HG03060 (cell line): ENCODE measurements around the gene ERMP1.

Source experiments
- ATAC-seq: cut with Tn5 transposase; IDR thresholded peaks from one replicate; pipeline ENCODE4 v1.9.1; 2021; ENCODE audit warnings: low read depth, moderate number of reproducible peaks; ENCODE audit not compliant: unreplicated experiment

The ERMP1 gene

GRCh38 chr9:5857928-5858327, 25.0 kb upstream of the ERMP1 start:
- no peak for ATAC-seq

- ATAC-seq, result no peak
Measured at GRCh38 chr9:5854063-5854790, 21.3 kb upstream of the ERMP1 start.

- no peak for ATAC-seq
Measured at GRCh38 chr9:5853617-5854016, 20.7 kb upstream of the ERMP1 start.

GRCh38 chr9:5852987-5853386, 20.1 kb upstream of the ERMP1 start:
- no peak for ATAC-seq

- ATAC-seq, result peak; percentile 91
Measured at GRCh38 chr9:5851445-5851844, 18.5 kb upstream of the ERMP1 start.

GRCh38 chr9:5850724-5851122, 17.8 kb upstream of the ERMP1 start:
- no peak for ATAC-seq

- no peak for ATAC-seq
Measured at GRCh38 chr9:5848372-5848882, 15.5 kb upstream of the ERMP1 start.

GRCh38 chr9:5846501-5846921, 13.6 kb upstream of the ERMP1 start:
- no peak for ATAC-seq

- no peak for ATAC-seq
Measured at GRCh38 chr9:5846096-5846495, 13.2 kb upstream of the ERMP1 start.

- ATAC-seq, result no peak
Measured at GRCh38 chr9:5845157-5845531, 12.2 kb upstream of the ERMP1 start.

GRCh38 chr9:5843794-5844471, 11.0 kb upstream of the ERMP1 start:
- no peak for ATAC-seq

- no peak for ATAC-seq
Measured at GRCh38 chr9:5842929-5843793, 10.2 kb upstream of the ERMP1 start.

- ATAC-seq, result no peak
Measured at GRCh38 chr9:5841771-5842573, 9.1 kb upstream of the ERMP1 start.

GRCh38 chr9:5840788-5841187, 7.9 kb upstream of the ERMP1 start:
- ATAC-seq, result no peak

GRCh38 chr9:5839572-5839902, 6.6 kb upstream of the ERMP1 start:
- no peak for ATAC-seq

- no peak for ATAC-seq
Measured at GRCh38 chr9:5838884-5839571, 6.1 kb upstream of the ERMP1 start.

GRCh38 chr9:5835808-5836207, 2.9 kb upstream of the ERMP1 start:
- no peak for ATAC-seq

GRCh38 chr9:5834214-5834613, 1.3 kb upstream of the ERMP1 start:
- no peak for ATAC-seq

- no peak for ATAC-seq
Measured at GRCh38 chr9:5832071-5832537, 813 bp downstream of the ERMP1 start.
